GM19238 (cell line): Measurements from ENCODE around the gene PEX10.
"Not testable (repeated sequence)": the region's sequence is repeated elsewhere in the genome, so short reads cannot be mapped to it uniquely, and the experiment has no call there.

Experiments used
- DNase-seq: peaks from one replicate; pipeline ENCODE4 v3.0.0; 2011; ENCODE audit warnings: low spot score; ENCODE audit not compliant: insufficient read length

PEX10 gene

DNA sequence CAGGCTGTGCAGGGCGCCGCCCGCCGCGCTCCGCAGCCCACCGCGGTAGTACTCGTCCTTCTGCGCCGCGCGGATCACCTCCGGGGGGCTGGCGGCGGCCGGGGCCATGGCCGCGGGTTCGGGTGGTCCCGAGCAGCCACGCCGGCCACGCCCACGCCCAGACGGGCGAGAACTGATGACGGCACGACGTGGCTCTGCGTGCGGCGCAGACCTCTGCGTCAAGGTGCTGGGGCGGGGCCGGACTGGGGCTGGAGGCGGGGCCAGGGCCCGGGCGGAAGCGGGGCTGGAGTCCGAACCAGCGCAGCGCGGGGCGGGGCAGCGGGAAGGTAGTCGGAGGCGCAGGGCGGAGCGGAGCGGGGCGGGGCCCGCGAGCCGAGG lies at the start of gene PEX10:
TSS of gene PEX10 (minus strand) at position 170 of the 378 bp plus-strand sequence. CDS start at position 108, 62 bp downstream.
- peak; percentile 98 for DNase-seq

DNA sequence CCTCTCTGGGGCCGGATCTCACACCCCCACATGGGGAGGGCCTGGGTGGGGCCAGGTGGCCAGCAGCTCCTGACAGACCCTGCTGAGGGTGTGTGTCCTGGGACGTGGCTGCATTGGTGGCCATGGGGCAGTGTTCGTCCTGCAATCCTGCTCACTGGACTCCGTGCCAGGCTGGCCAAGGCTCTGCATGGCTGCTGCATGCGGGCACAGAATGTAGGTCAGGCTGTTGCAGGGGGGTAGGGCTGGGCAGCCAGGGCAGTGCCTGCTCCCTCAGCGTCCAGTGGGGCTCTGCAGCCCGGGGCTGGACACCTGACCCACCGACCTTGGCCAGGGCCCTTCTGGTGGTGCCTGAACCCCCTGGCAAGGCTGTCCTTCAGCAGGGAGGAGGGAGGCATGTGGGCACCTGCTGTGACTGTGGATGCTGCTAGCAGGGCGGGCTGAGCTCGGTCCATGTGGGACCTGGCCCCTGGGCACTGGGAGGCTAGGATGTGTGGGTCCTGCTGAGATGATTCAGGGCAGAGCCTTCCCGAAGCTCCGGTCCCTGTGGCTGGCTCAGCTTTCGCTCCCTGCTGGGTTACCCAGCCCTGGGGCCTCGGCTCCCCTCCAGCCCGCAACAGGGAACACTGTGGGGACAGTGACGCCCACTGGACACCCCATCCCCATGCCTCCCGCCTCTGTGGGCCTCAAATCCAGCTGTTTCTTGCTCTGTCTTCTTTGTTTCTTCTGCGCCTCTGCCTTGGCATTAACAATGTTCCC lies 48.8 kb upstream of the PEX10 start:
- no peak for DNase-seq

DNA sequence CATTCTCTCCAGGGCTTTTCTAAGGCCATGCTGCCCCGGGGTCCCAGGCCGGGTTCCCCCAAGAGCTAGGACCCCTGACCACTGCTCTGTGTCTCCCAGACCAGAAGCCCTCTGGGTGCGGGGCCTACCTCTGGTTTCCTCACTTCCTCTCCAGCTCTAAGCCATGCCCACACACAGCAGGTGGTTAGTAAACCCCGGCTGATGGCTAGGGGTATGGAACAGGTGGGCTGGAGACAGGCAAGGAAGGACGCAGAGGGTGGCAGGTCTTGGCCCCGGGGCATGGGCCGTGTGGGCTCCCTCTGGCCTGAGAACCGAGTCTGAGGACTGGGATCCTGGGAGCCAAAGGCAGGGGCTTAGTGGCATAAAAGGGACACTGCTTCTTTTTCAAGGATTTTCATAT lies 47.8 kb upstream of the PEX10 start:
- DNase-seq: no peak

DNA sequence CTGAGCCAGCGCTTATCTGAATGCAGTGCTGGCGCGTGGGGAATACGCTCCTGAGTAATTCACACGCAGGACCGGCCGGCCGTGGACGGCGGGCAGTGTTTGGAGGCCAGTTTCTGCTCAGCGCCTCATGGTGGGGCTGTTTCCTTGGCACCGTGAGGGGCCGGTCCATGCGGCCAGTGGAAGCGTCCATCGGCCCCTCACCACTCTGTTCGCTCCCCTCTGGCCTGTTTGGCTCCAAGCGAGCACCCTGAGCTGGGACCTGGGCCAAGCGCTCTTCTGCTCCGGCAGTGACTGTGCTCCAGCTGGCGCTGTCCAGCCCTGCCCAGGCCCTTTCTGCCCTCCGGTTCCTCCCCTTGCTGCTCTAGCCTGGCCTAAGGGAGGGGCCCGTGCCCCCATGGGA lies 47.4 kb upstream of the PEX10 start:
- no peak for DNase-seq

DNA sequence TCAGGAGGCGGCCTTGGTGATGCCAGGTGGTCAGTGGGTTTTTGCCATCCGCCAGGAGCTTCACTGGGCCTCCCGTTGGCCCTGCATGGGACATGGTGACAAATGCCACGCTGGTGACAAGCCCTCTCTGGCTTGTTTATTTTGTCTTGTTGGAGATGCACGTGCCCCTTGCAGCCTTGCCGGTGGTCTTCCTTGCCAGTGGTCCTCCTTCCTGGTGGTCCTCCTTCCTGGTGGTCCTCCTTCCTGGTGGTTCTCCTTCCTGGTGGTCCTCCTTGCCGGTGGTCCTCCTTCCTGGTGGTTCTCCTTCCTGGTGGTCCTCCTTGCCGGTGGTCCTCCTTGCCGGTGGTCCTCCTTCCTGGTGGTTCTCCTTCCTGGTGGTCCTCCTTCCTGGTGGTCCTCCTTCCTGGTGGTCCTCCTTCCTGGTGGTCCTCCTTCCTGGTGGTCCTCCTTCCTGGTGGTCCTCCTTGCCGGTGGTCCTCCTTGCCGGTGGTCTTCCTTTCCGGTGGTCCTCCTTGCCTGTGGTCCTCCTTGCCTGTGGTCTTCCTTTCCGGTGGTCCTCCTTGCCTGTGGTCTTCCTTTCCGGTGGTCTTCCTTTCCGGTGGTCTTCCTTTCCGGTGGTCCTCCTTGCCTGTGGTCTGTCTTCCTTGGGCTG lies 46.9 kb upstream of the PEX10 start:
- not testable (repeated sequence) for DNase-seq

DNA sequence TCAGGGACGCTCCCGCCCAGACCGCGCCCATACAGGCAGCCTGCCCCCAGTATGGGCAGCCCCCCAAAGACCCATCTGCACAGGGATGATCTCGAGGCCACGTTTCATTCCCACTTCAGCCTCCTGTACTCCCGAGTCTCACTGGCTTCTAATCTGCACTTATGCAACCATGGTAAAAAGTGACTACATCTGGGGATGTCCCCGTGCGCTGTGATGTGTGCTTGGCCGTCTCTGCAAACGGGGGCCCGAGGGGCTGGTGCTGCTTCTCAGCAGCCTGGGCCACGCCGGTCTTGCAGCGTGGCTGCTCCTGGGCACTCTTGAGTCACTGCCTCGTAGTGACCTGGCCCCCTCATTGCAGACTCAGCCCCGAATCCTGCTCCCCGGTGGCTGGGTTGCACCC lies 46.3 kb upstream of the PEX10 start:
- DNase-seq: no peak

DNA sequence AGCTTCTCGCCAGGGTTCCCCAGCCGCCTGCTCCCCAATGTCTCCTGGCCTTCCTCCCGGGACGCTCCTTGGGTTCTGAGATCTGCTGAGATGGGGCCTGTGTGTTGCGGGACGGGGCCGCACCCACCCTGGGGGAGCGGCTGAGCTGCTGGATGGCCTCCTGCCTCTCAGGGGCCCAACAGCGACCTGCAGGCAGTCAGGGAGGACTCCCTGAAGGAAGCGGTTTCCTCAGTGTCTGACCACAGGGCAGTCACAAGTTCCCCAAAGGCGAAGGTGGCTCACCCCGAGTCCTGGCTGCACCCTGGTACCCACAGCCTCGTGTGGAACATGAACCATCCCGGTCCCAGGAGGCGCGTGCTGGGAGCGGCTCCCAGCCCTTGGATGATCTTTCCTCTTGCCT lies 45.1 kb upstream of the PEX10 start:
- DNase-seq: no peak

DNA sequence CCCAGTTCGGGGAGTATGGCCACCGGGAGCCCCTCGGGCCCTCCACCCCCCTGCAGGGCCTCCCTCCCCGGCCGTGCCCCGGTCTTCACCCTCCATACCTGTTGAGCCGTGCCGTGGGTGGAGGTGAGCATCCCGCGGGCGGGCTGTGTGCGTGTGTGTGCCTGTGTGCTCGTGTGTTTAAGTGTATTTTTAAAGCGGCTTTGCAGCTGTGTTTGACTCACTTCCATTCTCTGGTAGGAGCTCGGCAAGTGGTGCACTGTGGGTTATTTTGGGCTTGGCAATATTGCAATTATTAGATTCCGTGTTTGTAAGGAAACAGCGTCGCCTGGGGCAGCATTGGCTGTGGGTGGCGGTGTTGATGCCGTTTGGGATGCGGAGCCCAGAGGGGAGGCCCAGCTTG lies 43.4 kb upstream of the PEX10 start:
- no peak for DNase-seq

DNA sequence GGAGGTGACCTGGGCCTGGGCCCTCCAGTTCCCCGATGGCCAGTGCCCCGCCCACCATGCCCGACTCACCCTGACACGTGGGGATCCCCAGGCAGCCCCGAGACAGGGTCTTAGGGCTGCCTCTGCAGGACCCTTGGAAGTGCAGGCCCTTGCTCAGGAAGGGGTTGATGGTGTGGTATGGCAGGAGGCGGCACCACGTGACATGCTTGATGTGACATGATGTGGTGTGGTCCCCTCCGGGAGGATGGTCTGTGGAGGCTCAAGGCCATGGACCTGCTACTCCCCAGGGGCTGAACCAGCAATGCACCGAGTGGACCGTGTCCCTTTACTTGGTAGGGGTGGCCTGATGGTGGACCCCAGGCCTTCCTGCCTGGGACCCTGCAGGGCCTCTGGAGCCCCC lies 41.9 kb upstream of the PEX10 start:
- DNase-seq: no peak

DNA sequence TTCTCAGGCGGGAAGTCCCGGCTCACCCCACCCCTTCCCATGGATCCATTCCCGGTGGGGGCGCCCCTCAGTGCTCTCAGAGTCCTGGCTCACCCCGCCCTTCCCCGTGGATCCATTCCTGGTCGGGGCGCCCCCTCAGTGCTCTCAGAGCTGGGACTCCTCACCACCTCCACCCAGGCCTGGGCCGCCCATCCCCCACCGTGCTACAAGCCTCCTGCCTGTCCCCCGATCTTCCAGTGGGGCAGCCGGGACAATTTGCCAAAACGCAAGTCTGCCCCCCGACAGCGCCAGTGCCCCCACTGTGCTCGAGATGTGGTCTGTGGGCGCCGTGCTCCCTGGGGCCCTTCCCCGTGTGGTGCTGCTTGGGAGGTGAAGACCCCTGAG lies 40.6 kb upstream of the PEX10 start:
- DNase-seq: no peak

DNA sequence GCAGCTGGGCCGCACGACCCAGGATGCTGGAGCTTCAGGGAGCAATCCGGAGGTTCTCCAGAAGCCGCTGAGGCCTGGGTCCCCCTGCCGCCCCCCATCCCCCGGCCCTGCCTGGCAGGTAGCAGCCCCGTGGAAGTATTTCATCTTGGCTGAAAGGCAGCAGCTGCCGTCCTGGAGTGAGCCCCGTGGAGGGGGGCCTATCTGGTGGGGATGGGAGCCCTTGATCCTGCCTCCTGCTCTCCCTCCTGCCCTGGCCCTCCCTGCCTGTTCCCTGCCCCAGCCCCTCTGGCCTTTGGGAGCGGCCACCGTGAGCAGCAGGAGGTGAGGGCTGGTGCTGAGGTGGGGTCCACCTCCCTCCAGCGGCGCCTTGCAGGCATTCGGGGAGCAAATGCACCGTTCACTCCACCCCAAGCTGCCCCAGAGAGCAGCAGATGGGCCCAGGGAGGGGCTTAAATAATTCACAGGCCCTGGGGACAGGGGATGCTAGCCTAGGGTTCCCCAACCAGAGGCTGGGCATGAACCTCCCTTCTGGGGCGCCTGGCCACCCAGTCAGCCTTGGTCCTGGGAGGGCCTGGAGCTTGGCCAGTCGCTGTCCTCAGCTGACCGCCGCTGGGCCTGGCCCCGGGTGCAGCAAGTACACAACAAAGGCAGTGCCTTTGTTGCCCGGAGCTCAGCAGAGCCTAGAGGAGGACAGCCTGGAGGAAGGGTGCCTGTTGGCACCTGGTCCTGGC lies 40.0 kb upstream of the PEX10 start:
- no peak for DNase-seq

DNA sequence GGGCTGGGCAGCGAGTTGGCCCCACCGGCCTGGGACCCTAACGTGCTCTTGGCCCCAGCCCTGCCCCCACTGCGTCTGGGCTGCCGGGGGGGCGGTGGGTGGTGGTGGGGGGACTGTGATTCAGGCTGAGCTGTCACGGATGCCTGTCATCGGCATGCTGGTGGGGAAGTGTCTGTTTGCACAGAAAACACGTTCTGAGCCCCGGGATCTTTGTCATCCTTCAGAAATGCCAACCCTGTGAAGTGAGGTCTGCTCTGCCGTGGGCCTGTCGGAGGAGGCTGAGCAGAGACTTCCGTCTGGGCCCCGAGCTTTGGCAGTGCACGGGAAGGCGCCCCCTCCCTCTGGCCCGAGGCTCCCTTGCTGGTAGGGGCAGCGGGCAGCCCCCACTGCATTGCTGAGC lies 39.4 kb upstream of the PEX10 start:
- no peak for DNase-seq

DNA sequence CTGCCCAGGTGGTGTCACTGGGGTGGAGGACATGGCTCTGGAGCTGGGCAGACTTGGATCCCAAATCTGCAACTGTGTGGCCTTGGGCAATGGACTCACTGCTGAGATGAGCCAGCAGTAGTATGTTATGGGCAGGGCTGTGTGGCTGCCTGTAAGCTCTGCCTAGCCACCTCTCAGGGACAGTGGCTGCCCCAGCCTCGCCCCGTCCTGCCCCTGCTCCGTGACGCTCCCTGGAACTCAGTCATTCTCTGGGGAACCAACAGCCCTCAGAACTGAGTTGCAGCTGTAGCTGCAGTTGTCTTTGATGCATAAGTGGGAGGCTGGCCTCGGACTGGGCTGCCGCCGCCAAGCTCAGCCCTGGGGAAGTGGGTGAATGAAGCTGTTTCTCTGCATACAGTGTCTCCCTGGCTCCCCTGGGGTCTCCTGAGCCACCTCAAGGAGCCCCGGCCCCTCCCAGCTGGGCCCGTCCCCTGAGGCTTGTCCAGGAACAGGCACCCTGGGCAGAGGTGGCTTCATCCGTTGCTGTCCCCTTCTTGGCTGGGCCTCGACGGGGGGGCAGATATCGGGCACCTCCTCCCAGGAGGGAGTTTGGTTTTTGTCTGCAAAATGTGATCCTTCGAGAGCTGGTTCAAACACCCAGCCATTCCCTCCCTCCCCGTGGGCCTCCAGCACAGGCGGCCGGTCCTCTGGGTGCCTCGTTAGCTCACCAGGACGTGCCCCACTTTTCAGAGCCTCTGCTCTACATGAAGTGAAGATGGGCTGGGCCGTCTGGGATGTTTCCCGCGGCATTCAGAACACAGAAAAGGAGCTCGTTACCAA lies 37.5 kb upstream of the PEX10 start:
- DNase-seq: no peak

DNA sequence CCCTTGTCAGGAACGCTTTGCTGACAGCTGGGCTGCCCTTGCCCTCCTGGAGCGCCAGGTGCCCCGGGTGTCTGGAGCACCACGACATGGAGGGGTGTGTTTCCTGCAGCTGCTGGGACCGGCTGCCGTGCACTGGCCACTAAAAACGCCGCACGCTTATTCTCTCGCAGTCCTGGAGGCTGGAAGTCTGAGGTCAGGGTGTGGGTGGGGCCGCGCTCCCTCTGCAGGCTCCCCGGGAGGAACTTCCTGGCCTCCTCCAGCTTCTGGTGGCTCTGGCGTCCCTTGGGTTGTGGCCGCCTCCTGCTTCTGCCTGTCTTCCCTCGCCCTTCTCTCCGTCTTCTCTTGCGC lies 35.7 kb upstream of the PEX10 start:
- no peak for DNase-seq

DNA sequence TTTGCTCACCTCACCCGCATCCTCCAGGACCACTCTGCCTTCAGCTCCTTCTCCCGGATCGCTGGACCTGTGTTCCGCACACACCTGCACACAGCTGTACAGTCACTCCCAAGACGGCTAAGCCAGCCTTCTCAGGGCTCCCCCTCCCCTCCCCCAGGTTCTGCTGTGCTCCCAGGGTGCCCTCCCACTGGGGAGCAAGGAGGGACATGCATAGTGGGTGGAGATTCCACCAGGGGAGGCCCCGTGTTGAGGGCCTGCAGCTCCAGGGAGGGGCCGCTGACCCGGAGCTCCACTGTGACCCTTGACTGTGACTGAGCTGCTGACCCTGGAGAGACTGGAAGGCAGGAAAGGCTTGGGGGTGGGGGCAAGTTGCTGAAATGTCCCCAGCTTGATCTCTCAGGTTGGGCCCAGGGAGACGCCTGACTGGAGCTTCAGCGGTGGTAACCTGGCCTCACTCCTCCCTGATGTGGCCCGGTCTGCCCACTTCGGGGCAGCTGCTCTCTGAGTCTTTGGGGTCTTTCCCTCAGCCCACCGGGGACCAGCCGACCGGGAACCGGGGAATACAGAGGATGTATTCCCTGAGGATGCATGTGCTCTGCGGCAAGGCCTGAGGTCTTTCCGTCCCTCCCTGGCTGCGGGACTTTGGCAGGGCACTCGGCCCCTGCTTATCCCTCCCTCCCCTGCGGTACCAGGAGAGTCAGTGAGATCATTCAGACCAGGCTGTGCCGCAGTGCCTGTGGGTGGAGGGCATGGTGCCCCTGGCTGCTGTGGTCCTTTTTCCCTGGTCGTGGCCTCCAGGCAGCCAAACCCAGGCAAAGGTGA lies 35.1 kb upstream of the PEX10 start:
- no peak for DNase-seq

DNA sequence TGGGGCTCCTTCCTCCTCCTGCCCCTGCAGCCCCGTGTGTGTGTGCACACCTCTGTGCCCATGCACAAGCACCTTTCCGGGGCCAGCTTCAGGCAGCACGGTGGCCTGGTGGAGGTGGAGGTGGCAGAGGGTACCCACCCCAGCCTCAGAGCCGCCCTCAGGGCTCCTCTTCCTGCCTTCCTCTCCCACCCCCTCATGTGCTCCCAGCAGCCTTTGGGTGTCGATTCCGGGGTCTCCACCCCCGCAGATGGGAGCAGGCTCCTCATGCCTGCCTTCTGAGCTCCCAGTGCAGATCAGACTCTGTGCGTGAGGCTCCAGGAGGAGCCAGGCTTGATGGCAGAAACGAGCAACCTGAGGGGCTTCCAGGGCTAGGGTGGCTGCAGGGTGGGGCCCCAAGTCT lies 34.5 kb upstream of the PEX10 start:
- DNase-seq: no peak

DNA sequence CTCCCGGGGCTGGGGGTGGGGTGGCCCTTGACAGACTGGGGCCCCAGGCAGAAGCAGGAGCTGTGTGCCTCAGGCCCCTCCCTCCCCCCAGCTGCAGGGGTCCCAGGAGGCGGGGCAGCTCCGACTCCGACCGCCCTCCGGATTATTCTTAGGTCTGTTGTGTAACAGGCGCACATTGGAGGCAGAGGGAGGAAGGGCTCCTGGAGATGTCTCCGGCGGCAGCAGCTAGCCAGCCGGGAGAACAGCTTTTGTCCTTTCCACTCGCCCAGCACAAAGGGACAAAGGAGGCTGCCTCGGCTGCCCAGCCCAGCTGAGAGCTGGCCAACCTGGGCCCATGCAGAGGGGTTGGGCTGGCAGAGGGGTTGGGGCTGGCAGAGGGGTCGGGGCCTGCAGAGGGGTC lies 34.0 kb upstream of the PEX10 start:
- DNase-seq: no peak

DNA sequence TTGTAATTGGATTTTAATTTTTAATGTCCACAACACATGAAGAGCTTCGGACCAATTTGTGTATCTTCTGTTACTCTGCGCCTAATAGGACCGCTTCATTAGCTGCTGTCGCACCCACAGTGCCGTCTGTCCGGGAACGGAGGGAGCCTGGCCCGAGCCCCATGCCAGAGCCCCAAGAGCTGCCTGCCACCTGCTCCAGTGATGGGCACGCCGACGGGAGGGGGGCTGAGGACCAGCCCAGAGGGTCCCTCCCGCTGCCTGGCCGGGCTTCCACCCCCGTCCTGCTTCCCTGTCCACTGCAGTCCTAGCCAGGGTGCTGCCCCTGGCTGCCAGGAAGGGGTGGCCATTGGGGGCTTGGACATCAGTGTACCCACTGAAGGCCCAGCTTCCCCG lies 33.5 kb upstream of the PEX10 start:
- DNase-seq: no peak

DNA sequence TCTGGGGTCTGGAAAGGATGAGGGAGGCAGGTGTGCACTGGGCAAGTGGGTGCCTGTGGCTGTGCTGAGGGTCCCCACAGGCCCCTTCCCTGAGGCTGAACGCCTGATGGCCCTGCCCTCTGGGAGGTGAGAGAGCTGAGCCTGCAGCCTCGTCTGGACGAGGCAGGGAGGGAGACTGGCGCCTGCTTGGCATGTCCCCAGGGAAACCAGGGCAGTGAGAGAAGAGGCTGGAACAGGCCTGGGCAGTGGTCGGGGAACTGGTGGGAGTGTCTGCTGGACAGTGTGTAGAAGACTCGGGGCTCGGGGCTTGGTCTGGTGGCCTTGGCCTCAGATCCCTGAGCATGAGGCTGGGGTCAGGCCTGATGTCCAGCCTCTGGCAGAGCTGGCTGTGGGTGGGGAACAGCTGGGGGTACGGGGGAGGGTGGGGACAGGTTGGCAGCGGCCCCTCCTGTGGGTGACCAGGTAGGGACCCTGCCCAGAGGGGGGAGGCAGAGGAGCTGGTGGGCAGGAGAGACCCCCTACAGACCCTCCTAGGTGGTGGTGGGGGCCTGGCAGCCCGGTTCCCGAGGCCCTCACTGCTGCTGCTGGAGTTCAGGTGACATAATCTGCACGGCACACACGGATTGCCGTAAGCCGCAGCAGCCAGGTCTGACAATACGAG lies 32.9 kb upstream of the PEX10 start:
- no peak for DNase-seq

DNA sequence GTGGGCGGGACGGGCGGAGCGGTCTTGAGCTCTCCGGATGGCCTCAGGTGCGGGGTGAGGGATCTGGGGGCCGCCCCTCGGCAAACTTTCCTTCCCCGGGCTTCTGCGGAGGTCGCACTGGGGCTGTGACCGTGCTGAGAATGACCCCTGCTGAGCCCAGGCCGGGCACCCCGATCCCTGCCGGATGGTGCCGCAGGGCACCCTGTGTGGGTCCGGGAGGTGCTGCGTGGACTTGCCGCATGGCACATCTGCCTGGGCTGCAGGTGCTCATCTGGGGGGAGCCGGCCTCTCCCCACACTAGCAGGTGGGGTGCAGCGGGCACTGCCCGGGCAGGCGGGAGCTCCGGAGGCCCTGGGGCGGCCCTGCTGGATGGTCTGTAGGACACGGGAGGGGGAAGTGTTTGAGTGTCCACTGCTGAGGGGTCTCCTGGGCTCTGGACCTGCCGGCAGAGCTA lies 31.8 kb upstream of the PEX10 start:
- no peak for DNase-seq
